Measurements from ENCODE around the gene CEACAM3. TPM values are rescaled to one million over a fixed set of nuclear protein-coding genes. Genes with fewer than 3 reads are reported as not detected.
"Not testable (repeated sequence)": the region's sequence is repeated elsewhere in the genome, so short reads cannot be mapped to it uniquely, and the experiment has no call there.

The CEACAM3 gene
- total RNA-seq: not detected in 2 replicates

GRCh38 chr19:41796362-41796761 lies at the start of gene CEACAM3:
TSS of gene CEACAM3 (plus strand) at chr19:41796587. CDS start at chr19:41796678, 91 bp downstream.
- no peak for TF ChIP-seq CTCF (IDR thresholded peaks at IDR 0.05; ENCODE audit: extremely low read depth, low read depth, low read length)
- no peak for DNase-seq (ENCODE audit: insufficient read length, low spot score, missing footprints)
- Histone ChIP-seq H3K4me1 (ENCODE audit: insufficient read depth, low read length) (peaks cover 10% of the 10 kb centered on the region), H2AFZ (ENCODE audit: low read length) (no peak within 1 kb of the TSS), H3K79me2 (ENCODE audit: insufficient read depth, low read length) (no peaks in the 10 kb centered on the region), H3K27me3 (ENCODE audit: insufficient read depth, low read length) (no peaks in the 10 kb centered on the region), H3K4me3 (ENCODE audit: insufficient read depth, low read length) (no peak within 1 kb of the TSS), H3K36me3 (ENCODE audit: insufficient read depth, low read length) (no peaks in the 10 kb centered on the region), H3K4me2 (ENCODE audit: insufficient read depth, low read length) (no peak within 1 kb of the TSS), H4K20me1 (ENCODE audit: insufficient read depth, low read length) (peaks cover 4% of the 10 kb centered on the region), H3K27ac (ENCODE audit: low read depth, low read length) (no peak within 1 kb of the TSS), H3K9me3 (ENCODE audit: low read depth, low read length) (no peaks in the 10 kb centered on the region)

GRCh38 chr19:41746593-41747227 lies 49.7 kb upstream of the CEACAM3 start:
- Histone ChIP-seq H3K27me3 (ENCODE audit: insufficient read depth, low read length) (peaks cover 27% of the 10 kb centered on the region), H3K27ac (ENCODE audit: low read depth, low read length) (no peak overlapping the region), H2AFZ (ENCODE audit: low read length) (no peak overlapping the region), H3K79me2 (ENCODE audit: insufficient read depth, low read length) (no peaks in the 10 kb centered on the region), H4K20me1 (ENCODE audit: insufficient read depth, low read length) (no peaks in the 10 kb centered on the region), H3K4me3 (ENCODE audit: insufficient read depth, low read length) (no peak overlapping the region), H3K4me1 (ENCODE audit: insufficient read depth, low read length) (no peaks in the 10 kb centered on the region), H3K9me3 (ENCODE audit: low read depth, low read length) (no peaks in the 10 kb centered on the region), H3K4me2 (ENCODE audit: insufficient read depth, low read length) (no peak overlapping the region), H3K36me3 (ENCODE audit: insufficient read depth, low read length) (no peaks in the 10 kb centered on the region)
- peak; percentile 65 for DNase-seq (ENCODE audit: insufficient read length, low spot score, missing footprints)
- TF ChIP-seq CTCF (IDR thresholded peaks at IDR 0.05; ENCODE audit: extremely low read depth, low read depth, low read length): peak; percentile 56

GRCh38 chr19:41748012-41748411 lies 48.4 kb upstream of the CEACAM3 start:
- H3K27me3 ChIP-seq (ENCODE audit: insufficient read depth, low read length): peaks cover 36% of the 10 kb centered on the region
- no peaks in the 10 kb centered on the region for H3K9me3 ChIP-seq (ENCODE audit: low read depth, low read length)
- H3K36me3 ChIP-seq (ENCODE audit: insufficient read depth, low read length): no peaks in the 10 kb centered on the region
- H3K4me1 ChIP-seq (ENCODE audit: insufficient read depth, low read length): no peaks in the 10 kb centered on the region
- no peak overlapping the region for H3K4me2 ChIP-seq (ENCODE audit: insufficient read depth, low read length)
- H2AFZ ChIP-seq (ENCODE audit: low read length): no peak overlapping the region
- no peaks in the 10 kb centered on the region for H4K20me1 ChIP-seq (ENCODE audit: insufficient read depth, low read length)
- H3K79me2 ChIP-seq (ENCODE audit: insufficient read depth, low read length): no peaks in the 10 kb centered on the region
- no peak for TF ChIP-seq CTCF (IDR thresholded peaks at IDR 0.05; ENCODE audit: extremely low read depth, low read depth, low read length)
- no peak overlapping the region for H3K27ac ChIP-seq (ENCODE audit: low read depth, low read length)
- no peak for DNase-seq (ENCODE audit: insufficient read length, low spot score, missing footprints)
- no peak overlapping the region for H3K4me3 ChIP-seq (ENCODE audit: insufficient read depth, low read length)

GRCh38 chr19:41750248-41751134 lies 45.9 kb upstream of the CEACAM3 start:
- not testable (repeated sequence) for H4K20me1 ChIP-seq (ENCODE audit: insufficient read depth, low read length); H2AFZ ChIP-seq (ENCODE audit: low read length); H3K27ac ChIP-seq (ENCODE audit: low read depth, low read length); H3K4me3 ChIP-seq (ENCODE audit: insufficient read depth, low read length); H3K79me2 ChIP-seq (ENCODE audit: insufficient read depth, low read length); H3K9me3 ChIP-seq (ENCODE audit: low read depth, low read length); H3K36me3 ChIP-seq (ENCODE audit: insufficient read depth, low read length); H3K4me1 ChIP-seq (ENCODE audit: insufficient read depth, low read length); H3K4me2 ChIP-seq (ENCODE audit: insufficient read depth, low read length); DNase-seq (ENCODE audit: insufficient read length, low spot score, missing footprints)
- H3K27me3 ChIP-seq (ENCODE audit: insufficient read depth, low read length): peaks cover 32% of the 10 kb centered on the region

Data from osteoblast (primary cell).